Measurements from ENCODE around the gene SAMD4A.

- TF ChIP-seq EZH2phosphoT487 (conservative IDR thresholded peaks at IDR 0.05; ENCODE audit: low read length) (no peak), CTCF (IDR thresholded peaks at IDR 0.05; ENCODE audit: insufficient read depth, low read length, poor library complexity, severe bottlenecking) (no peak)
These were observed 187.2 kb downstream of the SAMD4A start for GRCh38 chr14:54754116-54754622.

Measured in SU-DHL-6 (cell line).